Dermis microvascular lymphatic vessel endothelial cell (primary cell): ENCODE results near the gene NUP43. TPM values are rescaled to one million over a fixed set of nuclear protein-coding genes. Genes with fewer than 3 reads are reported as not detected.
"Not testable (repeated sequence)": the region's sequence is repeated elsewhere in the genome, so short reads cannot be mapped to it uniquely, and the experiment has no call there.

Source experiments
- DNase-seq, 2 donors: peaks; one replicate each; pipeline versions ENCODE4 v3.0.0 to v3.0.0-alpha.2; 2010; ENCODE audit warnings: low read depth in 2 of 2
- total RNA-seq: library from RNA; depleted of rRNA; stranded (reverse); fragments of >200 nt; gene quantifications from 2 replicates; pipeline ENCODE4 v1.2.1, GENCODE V29; 2014

The NUP43 gene
- total RNA-seq, 1 donor from 2014 or later, result 30.4 TPM

DNA sequence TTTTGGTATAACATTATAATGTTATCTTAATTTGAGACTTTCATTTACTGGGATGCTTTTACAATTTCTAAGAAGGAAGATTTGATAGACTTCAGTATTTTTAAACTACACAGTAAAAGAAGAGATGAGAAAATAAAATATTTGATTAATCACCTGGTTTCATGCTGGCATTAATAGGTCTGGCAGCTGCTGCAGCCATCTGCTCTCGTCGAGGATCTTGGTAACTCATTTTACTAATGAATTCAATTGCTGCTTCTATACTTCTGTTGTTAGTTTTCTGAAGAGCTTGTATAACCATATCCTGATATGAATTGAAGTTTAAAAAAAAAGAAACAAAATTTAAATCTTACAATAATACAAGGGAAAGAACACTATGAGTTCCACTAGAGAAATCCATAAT, 51.4 kb downstream of the NUP43 start:
- DNase-seq, result no peak

DNA sequence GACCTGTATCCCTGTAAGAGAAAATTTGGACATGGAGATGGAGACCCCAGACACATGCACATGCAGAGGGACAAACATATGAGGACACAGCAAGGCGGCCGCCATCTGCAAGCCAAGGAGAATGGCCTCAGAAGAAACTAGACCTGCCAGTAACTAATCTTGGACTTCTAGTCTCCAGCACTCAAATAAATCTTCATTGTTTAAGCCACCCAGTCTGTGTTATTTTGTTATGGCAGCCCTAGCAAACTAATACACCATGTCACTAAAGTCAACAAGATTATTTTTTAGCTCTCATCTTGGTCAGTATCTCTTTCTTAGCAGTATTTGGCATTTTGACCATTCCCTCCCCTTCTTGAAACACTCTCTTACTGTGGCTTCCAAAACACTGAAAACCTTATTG, 55.1 kb downstream of the NUP43 start:
- no peak for DNase-seq

DNA sequence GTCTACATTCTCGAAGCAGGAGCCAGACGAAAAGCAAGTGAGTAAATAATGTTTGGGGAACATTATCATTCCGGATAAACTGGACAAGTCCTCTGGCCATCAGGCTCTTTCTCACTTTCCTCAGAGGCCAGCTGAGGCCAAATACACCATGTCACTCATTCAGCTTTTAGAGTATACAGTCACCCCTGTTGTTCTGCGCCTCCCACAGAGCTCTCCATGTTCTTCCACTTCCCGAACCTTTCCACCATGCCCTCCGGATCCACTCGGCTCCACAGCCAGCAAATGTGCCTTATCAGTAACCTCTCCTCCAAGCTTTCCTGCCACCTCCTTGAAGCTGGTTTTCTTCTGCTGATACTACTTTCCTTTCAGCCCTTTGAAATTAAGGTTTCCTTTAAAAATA, 60.1 kb downstream of the NUP43 start:
- no peak for DNase-seq

GRCh38 chr6:149683256-149683859, 63.0 kb downstream of the NUP43 start:
- no peak for DNase-seq

GRCh38 chr6:149681845-149682244, 64.5 kb downstream of the NUP43 start:
- not testable (repeated sequence) for DNase-seq

DNA sequence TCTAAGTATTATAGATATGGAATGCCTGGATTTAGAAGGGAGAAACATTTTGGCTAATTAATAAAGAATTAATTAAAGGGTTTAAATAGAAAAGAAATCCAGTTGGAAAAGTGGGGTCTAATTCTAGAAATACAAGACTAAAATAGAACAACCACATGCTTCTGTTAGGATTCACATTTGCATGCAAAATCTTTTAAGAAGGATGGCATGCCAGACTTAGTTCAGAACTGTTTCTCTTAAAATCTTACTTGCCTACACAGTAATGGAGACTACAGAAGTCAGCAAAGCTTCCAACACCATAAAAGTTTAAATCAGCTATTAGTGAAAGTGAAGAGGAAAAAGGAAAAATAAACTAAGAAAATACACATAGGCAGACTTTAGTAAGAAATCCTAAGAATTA, 65.1 kb downstream of the NUP43 start:
- DNase-seq, result no peak

- no peak for DNase-seq
Observed at GRCh38 chr6:149680503-149680902, 65.8 kb downstream of the NUP43 start.

Other genes starting within 250 kb of the NUP43 start
- 18.6 and 18.9 TPM in 2 replicates for gene PPIL4, start 200.5 kb downstream of the NUP43 start, total RNA-seq
- 35.8 and 39.1 TPM in 2 replicates for gene GINM1, start 180.2 kb downstream of the NUP43 start, total RNA-seq
- gene KATNA1, start 97.8 kb downstream of the NUP43 start, total RNA-seq, result 13.9 and 16.7 TPM in 2 replicates
- gene LATS1, start 28.4 kb downstream of the NUP43 start, total RNA-seq, result 5.5 and 8.2 TPM in 2 replicates
- 102 and 103 TPM in 2 replicates for gene PCMT1, start 3.2 kb upstream of the NUP43 start, total RNA-seq
- 5.9 and 7.1 TPM in 2 replicates for gene LRP11, start 117.8 kb upstream of the NUP43 start, total RNA-seq
- 0.13 TPM in 1 of 2 replicates, not detected in the other for gene RAET1E, start 151.6 kb upstream of the NUP43 start, total RNA-seq
- under 0.01 and 0.13 TPM in 2 replicates for gene RAET1G, start 176.6 kb upstream of the NUP43 start, total RNA-seq
- gene ULBP2, start 195.5 kb upstream of the NUP43 start, total RNA-seq, result 1.0 and 1.4 TPM in 2 replicates
- under 0.01 TPM in 2 replicates for gene ULBP1, start 217.4 kb upstream of the NUP43 start, total RNA-seq